ENCODE results near the gene KDM5A.

KDM5A gene

DNA sequence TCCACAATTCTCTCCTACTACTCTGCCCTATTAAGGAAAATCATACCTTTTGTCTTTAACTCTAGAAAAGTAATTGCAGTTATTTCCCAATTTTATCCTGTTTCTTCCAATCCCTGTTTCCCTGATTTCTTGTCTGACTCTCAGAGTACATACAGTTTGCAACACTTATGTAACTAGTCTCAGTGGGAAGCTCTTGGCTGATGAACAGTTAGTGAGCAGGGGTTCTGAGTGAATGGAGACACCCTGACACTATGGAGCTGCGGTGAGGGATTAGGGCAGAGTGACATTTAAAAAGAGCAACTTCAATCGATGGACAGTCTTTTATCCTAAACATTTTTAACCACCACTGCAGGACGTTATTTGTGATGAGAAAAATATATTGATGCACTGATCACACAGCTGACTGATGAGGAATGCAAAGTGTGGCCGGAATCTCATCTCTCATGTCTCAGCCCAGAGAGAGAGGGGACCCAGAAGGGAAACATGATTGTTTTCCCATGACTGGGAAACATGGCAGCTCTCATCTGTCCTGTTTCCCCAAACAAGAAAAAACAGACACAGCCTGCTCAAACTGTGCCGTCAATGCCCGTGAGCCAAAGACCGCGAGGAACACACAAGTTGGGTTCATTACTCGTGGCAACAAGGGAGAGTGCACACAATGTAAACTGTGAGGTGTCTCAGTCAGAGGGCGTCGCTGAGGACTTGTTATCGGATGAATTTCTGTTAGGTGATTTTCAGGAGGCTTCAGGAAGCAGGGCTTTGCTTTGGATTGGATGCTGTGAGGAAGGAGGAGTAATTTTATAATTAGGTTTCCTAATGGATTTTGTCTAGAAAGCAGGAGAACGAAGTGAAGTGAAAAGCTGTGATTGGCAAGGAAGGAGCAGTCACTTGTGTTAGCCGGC lies 121.3 kb downstream of the KDM5A start:
- POLR2A ChIA-PET = no interaction called here
- TF ChIP-seq, protein P1, sequence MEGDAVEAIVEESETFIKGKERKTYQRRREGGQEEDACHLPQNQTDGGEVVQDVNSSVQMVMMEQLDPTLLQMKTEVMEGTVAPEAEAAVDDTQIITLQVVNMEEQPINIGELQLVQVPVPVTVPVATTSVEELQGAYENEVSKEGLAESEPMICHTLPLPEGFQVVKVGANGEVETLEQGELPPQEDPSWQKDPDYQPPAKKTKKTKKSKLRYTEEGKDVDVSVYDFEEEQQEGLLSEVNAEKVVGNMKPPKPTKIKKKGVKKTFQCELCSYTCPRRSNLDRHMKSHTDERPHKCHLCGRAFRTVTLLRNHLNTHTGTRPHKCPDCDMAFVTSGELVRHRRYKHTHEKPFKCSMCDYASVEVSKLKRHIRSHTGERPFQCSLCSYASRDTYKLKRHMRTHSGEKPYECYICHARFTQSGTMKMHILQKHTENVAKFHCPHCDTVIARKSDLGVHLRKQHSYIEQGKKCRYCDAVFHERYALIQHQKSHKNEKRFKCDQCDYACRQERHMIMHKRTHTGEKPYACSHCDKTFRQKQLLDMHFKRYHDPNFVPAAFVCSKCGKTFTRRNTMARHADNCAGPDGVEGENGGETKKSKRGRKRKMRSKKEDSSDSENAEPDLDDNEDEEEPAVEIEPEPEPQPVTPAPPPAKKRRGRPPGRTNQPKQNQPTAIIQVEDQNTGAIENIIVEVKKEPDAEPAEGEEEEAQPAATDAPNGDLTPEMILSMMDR (IDR thresholded peaks at IDR 0.05; ENCODE audit: control extremely low read depth, extremely low read depth, low read depth, missing control alignments) = no peak
- no peak for DNase-seq (ENCODE audit: extremely low spot score)

DNA sequence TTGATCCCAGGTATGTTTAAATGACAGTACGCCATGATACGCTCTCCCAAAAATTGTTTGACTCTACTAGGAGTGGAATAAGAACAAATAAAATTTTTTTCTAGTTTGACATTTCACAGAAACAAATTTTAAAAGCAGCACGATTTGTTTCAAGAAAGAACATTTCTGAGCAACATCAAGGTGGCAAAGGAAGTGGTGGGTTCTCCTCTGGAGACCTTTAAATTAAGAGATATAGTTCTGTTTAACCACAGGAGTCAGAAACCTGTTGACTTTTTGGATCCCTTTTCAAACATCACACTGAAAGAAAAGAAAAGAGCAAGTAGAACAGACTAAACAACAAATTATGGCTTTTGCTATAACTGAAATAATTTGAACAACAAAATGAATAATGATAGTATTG lies 124.0 kb downstream of the KDM5A start:
- TF ChIP-seq, protein P1 (IDR thresholded peaks at IDR 0.05; ENCODE audit: control extremely low read depth, extremely low read depth, low read depth, missing control alignments) = no peak
- CTCF ChIA-PET = no interaction called here
- POLR2A ChIA-PET = no interaction called here
- no peak for DNase-seq (ENCODE audit: extremely low spot score)

More for the DNA sequence above, 121.3 kb downstream of the KDM5A start:
- CTCF ChIA-PET = interaction anchor here (1.3 to 1.9 kb wide), 2 partner anchors 9 to 48 kb away, joined by 3 to 6 read pairs; no protein-coding TSS in a partner anchor

DNA sequence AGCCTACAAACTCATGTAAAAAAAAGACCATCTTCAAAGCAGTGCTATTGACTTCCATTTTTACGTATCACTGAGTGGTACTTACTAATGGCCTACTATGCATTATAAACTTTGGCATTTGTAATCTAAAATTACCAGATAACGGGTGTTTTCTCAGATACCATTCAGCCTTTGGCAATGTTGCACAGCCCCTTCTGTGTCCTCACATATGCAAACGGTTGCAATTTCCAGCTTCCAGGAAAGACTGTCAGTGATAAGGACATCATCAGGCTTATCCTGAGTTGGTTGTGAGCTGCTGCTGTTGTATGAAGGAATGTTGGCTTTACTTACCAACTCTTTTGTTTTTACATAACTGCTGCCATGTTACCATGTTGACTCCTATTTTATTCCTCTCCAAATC lies 124.9 kb downstream of the KDM5A start:
- POLR2A ChIA-PET = no interaction called here
- CTCF ChIA-PET = no interaction called here
- TF ChIP-seq, protein P1 (IDR thresholded peaks at IDR 0.05; ENCODE audit: control extremely low read depth, extremely low read depth, low read depth, missing control alignments) = no peak
- DNase-seq (ENCODE audit: extremely low spot score) = no peak

DNA sequence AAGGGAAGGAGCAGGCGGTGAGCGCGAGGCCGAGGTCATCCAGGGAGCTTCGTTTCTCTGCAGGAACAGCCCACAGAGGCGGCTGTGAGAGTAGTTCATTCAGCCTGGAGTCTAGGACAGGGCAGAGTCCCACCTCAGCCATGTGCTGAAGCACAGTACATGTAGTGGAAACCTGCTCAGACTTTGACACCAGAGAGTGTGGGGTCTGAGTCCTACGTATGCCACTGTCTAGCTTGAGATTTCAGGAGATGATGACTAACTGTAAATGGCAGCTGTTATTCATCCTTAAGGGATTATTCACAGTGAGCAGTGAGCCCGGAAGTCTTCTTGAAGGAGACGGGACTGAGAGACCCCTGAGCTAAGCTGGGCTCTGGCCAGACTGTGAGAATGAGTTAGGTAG lies 125.5 kb downstream of the KDM5A start:
- no peak for DNase-seq (ENCODE audit: extremely low spot score)
- TF ChIP-seq, protein P1 (IDR thresholded peaks at IDR 0.05; ENCODE audit: control extremely low read depth, extremely low read depth, low read depth, missing control alignments) = no peak
- ChIA-PET POLR2A (no interaction called here), CTCF (interaction anchor here (1.6 kb wide), 1 partner anchor 19 kb away, joined by 3 read pairs; no protein-coding TSS in a partner anchor)

DNA sequence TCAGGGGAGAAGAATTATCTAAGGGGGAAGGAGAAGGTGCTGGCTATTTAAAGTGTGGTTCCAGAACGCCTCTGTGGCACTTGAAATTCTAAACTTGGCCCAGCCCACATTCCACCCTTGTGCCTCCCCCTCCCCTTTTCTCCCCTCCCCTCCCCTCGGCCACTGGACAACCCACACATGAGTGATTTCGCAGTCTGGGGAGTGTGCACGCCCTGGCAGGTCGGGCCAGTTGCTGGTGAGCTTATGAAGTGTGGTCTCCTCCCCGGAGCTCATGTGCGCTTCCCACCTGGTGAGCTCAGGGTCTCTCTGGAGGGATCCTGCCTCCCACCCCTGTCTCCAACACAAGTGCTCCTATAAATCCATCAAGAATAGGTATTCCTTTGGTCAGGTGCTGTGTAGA lies 126.3 kb downstream of the KDM5A start, which contains the start of gene SLC6A13:
Gene SLC6A13 (minus strand): TSS at position 20 of the 400 bp plus-strand sequence. CDS start 2,784 bp downstream, outside the sequence.
- TF ChIP-seq, protein P1 (IDR thresholded peaks at IDR 0.05; ENCODE audit: control extremely low read depth, extremely low read depth, low read depth, missing control alignments) = no peak
- POLR2A ChIA-PET = no interaction called here

DNA sequence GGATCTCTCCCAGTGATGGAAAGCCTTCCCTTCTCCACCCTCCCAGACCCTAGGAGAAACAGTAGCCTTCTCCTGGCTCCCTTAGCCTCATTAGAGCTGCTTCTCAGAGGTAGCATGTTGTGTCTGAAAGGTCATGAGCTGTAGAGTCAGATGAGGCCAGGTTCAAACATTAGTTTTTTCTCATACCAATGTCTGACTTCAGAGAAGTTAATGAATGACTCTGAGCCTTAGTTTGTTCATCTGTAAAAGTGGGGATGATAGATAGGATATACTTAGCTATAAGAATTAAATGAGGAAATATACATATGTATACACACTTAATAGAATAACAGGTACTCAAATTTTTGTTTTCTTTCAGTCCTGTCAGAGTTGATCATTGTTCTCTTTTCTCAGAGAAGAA lies 127.0 kb downstream of the KDM5A start:
- ChIA-PET CTCF (interaction anchor here (1.6 kb wide), 1 partner anchor 41 kb away, joined by 4 read pairs; no protein-coding TSS in a partner anchor), POLR2A (no interaction called here)
- TF ChIP-seq, protein P1 (IDR thresholded peaks at IDR 0.05; ENCODE audit: control extremely low read depth, extremely low read depth, low read depth, missing control alignments) = no peak
- DNase-seq (ENCODE audit: extremely low spot score) = no peak

More for the DNA sequence above, 126.3 kb downstream of the KDM5A start, which contains the start of gene SLC6A13:
- CTCF ChIA-PET = interaction anchor here (1.6 kb wide), 1 partner anchor 19 kb away, joined by 3 read pairs; no protein-coding TSS in a partner anchor
- DNase-seq (ENCODE audit: extremely low spot score) = no peak
